Glomerular visceral epithelial cell (primary cell): ENCODE results near the gene ESD.

Experiments used
- DNase-seq: peaks from one replicate; pipeline ENCODE4 v3.0.0-alpha.2; 2016; ENCODE audit errors: extremely low spot score

ESD gene

GRCh38 chr13:46747031-46747820 is 49.7 kb downstream of the ESD start:
- no peak for DNase-seq

- DNase-seq, result no peak
These were observed 51.3 kb downstream of the ESD start for GRCh38 chr13:46745706-46746105.

GRCh38 chr13:46745062-46745461 is 51.9 kb downstream of the ESD start:
- DNase-seq, result no peak

- DNase-seq, result no peak
These were observed 53.8 kb downstream of the ESD start for GRCh38 chr13:46743191-46743590.

GRCh38 chr13:46739447-46740098 is 57.4 kb downstream of the ESD start:
- no peak for DNase-seq

- no peak for DNase-seq
These were observed 58.2 kb downstream of the ESD start for GRCh38 chr13:46738766-46739165.

- DNase-seq, result no peak
These were observed 58.9 kb downstream of the ESD start for GRCh38 chr13:46738055-46738454.

- no peak for DNase-seq
These were observed 60.2 kb downstream of the ESD start for GRCh38 chr13:46736541-46737310.

- no peak for DNase-seq
These were observed 61.5 kb downstream of the ESD start for GRCh38 chr13:46735425-46735824.

- no peak for DNase-seq
These were observed 65.4 kb downstream of the ESD start for GRCh38 chr13:46731535-46731934.

GRCh38 chr13:46728777-46729176 is 68.2 kb downstream of the ESD start:
- no peak for DNase-seq

- DNase-seq, result no peak
These were observed 70.6 kb downstream of the ESD start for GRCh38 chr13:46726347-46726746.
